Medulla oblongata (tissue), 1 donor: ENCODE measurements around the gene ZSCAN26.
"Not testable (repeated sequence)": the region's sequence is repeated elsewhere in the genome, so short reads cannot be mapped to it uniquely, and the experiment has no call there.

Experiments used
- DNase-seq: peaks from one replicate; pipeline ENCODE4 v3.0.0-alpha.2; 2015; ENCODE audit errors: extremely low spot score

Gene ZSCAN26

GRCh38 chr6:28317866-28318265 lies 50.9 kb downstream of the ZSCAN26 start:
- DNase-seq: not testable (repeated sequence)

GRCh38 chr6:28322661-28323060 lies 55.7 kb downstream of the ZSCAN26 start:
- no peak for DNase-seq

- DNase-seq: no peak
Observed at GRCh38 chr6:28323813-28324424, 57.0 kb downstream of the ZSCAN26 start.

GRCh38 chr6:28326371-28326948 lies 59.5 kb downstream of the ZSCAN26 start:
- DNase-seq: no peak
